SU-DHL-6 (cell line): ENCODE data around the gene TNP1.

ENCODE experiments used
- CTCF ChIP-seq: fragments of 200-600 bp; sonication (generic); IDR thresholded peaks from one replicate; pipeline ENCODE4 v1.5.1; 2017; ENCODE audit warnings: antibody characterized with exemption, mild to moderate bottlenecking, low read length, moderate library complexity; ENCODE audit not compliant: insufficient read depth, poor library complexity, severe bottlenecking
- EZH2phosphoT487 ChIP-seq: fragments of 200-600 bp; sonication (generic), shearing (Covaris generic); conservative IDR thresholded peaks from 2 replicates; pipeline ENCODE4 v1.6.1; 2018; ENCODE audit warnings: mild to moderate bottlenecking, antibody characterized with exemption, low read length, moderate library complexity, mixed read lengths

GRCh38 chr2:216863946-216864345 is 4.1 kb upstream of the TNP1 start:
- no peak for TF ChIP-seq CTCF
- TF ChIP-seq EZH2phosphoT487: no peak
